ENCODE results near the gene SLC16A2.
"Not testable (repeated sequence)": the region's sequence is repeated elsewhere in the genome, so short reads cannot be mapped to it uniquely, and the experiment has no call there.

DNA sequence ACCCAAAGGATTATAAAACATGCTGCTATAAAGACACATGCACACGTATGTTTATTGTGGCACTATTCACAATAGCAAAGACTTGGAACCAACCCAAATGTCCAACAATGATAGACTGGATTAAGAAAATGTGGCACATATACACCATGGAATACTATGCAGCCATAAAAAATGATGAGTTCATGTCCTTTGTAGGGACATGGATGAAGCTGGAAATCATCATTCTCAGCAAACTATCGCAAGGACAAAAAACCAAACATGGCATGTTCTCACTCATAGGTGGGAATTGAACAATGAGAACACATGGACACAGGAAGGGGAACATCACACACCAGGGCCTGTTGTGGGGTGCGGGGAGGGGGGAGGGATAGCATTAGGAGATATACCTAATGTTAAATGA is 32.9 kb downstream of the SLC16A2 start:
- TF ChIP-seq, protein P1, sequence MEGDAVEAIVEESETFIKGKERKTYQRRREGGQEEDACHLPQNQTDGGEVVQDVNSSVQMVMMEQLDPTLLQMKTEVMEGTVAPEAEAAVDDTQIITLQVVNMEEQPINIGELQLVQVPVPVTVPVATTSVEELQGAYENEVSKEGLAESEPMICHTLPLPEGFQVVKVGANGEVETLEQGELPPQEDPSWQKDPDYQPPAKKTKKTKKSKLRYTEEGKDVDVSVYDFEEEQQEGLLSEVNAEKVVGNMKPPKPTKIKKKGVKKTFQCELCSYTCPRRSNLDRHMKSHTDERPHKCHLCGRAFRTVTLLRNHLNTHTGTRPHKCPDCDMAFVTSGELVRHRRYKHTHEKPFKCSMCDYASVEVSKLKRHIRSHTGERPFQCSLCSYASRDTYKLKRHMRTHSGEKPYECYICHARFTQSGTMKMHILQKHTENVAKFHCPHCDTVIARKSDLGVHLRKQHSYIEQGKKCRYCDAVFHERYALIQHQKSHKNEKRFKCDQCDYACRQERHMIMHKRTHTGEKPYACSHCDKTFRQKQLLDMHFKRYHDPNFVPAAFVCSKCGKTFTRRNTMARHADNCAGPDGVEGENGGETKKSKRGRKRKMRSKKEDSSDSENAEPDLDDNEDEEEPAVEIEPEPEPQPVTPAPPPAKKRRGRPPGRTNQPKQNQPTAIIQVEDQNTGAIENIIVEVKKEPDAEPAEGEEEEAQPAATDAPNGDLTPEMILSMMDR (conservative IDR thresholded peaks at IDR 0.05; ENCODE audit: low read length) = not testable (repeated sequence)
- not testable (repeated sequence) for TF ChIP-seq EZH2phosphoT487 (IDR thresholded peaks at IDR 0.05; ENCODE audit: borderline replicate concordance)

All from Loucy (cell line).